OCI-LY1 (cell line): ENCODE measurements around the gene TCF25.

ENCODE experiments used
- H2AFZ ChIP-seq: fragments of 200-600 bp; sonication (generic), shearing (Covaris generic); 2 replicates; pipeline ENCODE4 v1.6.0; 2014; ENCODE audit warnings: antibody characterized with exemption, mild to moderate bottlenecking, low read length
- H3F3A ChIP-seq: fragments of 200-600 bp; sonication (generic), shearing (Covaris generic); 2 replicates; pipeline ENCODE4 v1.6.0; 2014; ENCODE audit warnings: mild to moderate bottlenecking, antibody characterized with exemption, low read length, moderate library complexity; ENCODE audit not compliant: insufficient read depth
- H3K27ac ChIP-seq: fragments of 200-600 bp; sonication (generic); 2 replicates; pipeline ENCODE4 v1.5.1; 2014; ENCODE audit warnings: low read length, mixed run types, mild to moderate bottlenecking, low read depth; ENCODE audit not compliant: poor library complexity, severe bottlenecking
- H3K27me3 ChIP-seq: fragments of 200-600 bp; sonication (generic); 2 replicates; pipeline ENCODE4 v1.6.0; 2014; ENCODE audit warnings: antibody characterized with exemption, mild to moderate bottlenecking, low read length, moderate library complexity; ENCODE audit not compliant: insufficient read depth
- H3K36me3 ChIP-seq: fragments of 200-600 bp; sonication (generic); 2 replicates; pipeline ENCODE4 v1.6.1; 2014; ENCODE audit warnings: mild to moderate bottlenecking, antibody characterized with exemption, low read length, moderate library complexity, mixed read lengths; ENCODE audit not compliant: insufficient read depth
- H3K4me1 ChIP-seq: fragments of 200-600 bp; sonication (generic); 2 replicates; pipeline ENCODE4 v1.5.1; 2014; ENCODE audit warnings: mild to moderate bottlenecking, low read length, moderate library complexity; ENCODE audit not compliant: insufficient read depth, severe bottlenecking
- H3K4me2 ChIP-seq: fragments of 200-600 bp; sonication (generic), shearing (Covaris generic); 2 replicates; pipeline ENCODE4 v1.6.1; 2014; ENCODE audit warnings: low read length
- H3K4me3 ChIP-seq: fragments of 200-600 bp; sonication (generic); 2 replicates; pipeline ENCODE4 v1.5.1; 2014; ENCODE audit warnings: low read length, low read depth, mild to moderate bottlenecking, mixed read lengths; ENCODE audit not compliant: poor library complexity, severe bottlenecking
- H3K79me2 ChIP-seq: fragments of 200-600 bp; shearing (Covaris generic); 2 replicates; pipeline ENCODE4 v1.6.1; 2016; ENCODE audit warnings: mixed run types, low read length, mixed read lengths; ENCODE audit not compliant: insufficient read depth
- H3K9ac ChIP-seq: fragments of 200-600 bp; sonication (generic), shearing (Covaris generic); 2 replicates; pipeline ENCODE4 v1.6.1; 2014; ENCODE audit warnings: mild to moderate bottlenecking, low read length, mixed read lengths
- H3K9me2 ChIP-seq: fragments of 200-600 bp; sonication (generic), shearing (Covaris generic); 2 replicates; pipeline ENCODE4 v1.6.1; 2014; ENCODE audit warnings: low read depth, mild to moderate bottlenecking, low read length, mixed read lengths
- H3K9me3 ChIP-seq: fragments of 200-600 bp; shearing (Covaris generic); 2 replicates; pipeline ENCODE4 v1.6.1; 2014; ENCODE audit warnings: low read length, mixed read lengths
- H4K20me1 ChIP-seq: fragments of 200-600 bp; sonication (generic), shearing (Covaris generic); 2 replicates; pipeline ENCODE4 v1.6.0; 2016; ENCODE audit warnings: mild to moderate bottlenecking, low read length; ENCODE audit not compliant: insufficient read depth
- EZH2 ChIP-seq: fragments of 200-600 bp; sonication (generic), shearing (Covaris generic); IDR thresholded peaks from 2 replicates; pipeline ENCODE4 v1.8.0; 2017; ENCODE audit warnings: borderline replicate concordance, mixed run types, mild to moderate bottlenecking, antibody characterized with exemption, low read length, moderate library complexity, mixed read lengths
- TF ChIP-seq, protein P1 (sequence below): fragments of 200-600 bp; sonication (generic), shearing (Covaris generic); IDR thresholded peaks from 2 replicates; pipeline ENCODE4 v1.5.1; 2017; ENCODE audit warnings: mild to moderate bottlenecking, antibody characterized with exemption, low read length, moderate library complexity, mixed read lengths

Gene TCF25

DNA sequence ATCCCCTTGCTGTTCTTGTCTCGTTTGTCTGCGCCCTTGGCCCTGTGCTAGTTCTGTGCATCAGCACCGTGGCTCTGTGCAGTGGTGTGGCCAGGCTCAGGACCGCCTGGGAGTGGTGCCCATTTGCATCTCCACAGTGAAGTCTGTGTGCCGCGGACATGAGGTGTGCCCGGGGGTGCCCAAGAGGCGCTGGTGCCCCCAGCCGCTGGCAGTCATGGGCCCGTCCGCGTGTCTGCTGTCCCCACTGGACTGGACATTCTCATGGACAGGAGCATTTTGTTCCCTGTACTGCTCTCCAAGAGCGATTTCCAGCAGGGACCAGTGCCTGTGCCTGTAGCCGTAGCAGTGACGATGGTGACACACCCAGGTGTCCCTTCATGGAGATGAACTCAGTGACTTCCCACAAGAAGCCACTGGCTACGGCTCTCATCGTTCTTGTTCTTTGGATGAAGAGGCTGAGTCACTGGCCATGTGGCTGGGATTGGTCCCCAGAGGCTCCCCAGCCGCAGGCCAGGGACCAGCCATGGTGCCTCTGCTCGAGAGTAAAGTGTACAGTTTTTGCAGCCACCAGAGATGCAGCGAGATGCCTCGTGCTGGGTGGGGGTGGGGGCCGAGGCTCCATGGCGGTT is 32.2 kb downstream of the TCF25 start:
- Histone ChIP-seq H3K4me2 (no peak overlapping the region), H3K4me1 (peaks cover 17% of the 10 kb centered on the region), H3K4me3 (no peak overlapping the region), H3K9ac (no peak overlapping the region), H3K27me3 (no peaks in the 10 kb centered on the region), H4K20me1 (no peaks in the 10 kb centered on the region), H2AFZ (no peak overlapping the region), H3K36me3 (peaks cover 74% of the 10 kb centered on the region), H3K9me3 (no peaks in the 10 kb centered on the region), H3K9me2 (no peaks in the 10 kb centered on the region), H3F3A (no peaks in the 10 kb centered on the region), H3K79me2 (no peaks in the 10 kb centered on the region), H3K27ac (no peak overlapping the region)
- TF ChIP-seq EZH2 = no peak
- TF ChIP-seq, protein P1, sequence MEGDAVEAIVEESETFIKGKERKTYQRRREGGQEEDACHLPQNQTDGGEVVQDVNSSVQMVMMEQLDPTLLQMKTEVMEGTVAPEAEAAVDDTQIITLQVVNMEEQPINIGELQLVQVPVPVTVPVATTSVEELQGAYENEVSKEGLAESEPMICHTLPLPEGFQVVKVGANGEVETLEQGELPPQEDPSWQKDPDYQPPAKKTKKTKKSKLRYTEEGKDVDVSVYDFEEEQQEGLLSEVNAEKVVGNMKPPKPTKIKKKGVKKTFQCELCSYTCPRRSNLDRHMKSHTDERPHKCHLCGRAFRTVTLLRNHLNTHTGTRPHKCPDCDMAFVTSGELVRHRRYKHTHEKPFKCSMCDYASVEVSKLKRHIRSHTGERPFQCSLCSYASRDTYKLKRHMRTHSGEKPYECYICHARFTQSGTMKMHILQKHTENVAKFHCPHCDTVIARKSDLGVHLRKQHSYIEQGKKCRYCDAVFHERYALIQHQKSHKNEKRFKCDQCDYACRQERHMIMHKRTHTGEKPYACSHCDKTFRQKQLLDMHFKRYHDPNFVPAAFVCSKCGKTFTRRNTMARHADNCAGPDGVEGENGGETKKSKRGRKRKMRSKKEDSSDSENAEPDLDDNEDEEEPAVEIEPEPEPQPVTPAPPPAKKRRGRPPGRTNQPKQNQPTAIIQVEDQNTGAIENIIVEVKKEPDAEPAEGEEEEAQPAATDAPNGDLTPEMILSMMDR = no peak

GRCh38 chr16:89906140-89907025 is 33.0 kb downstream of the TCF25 start:
- Histone ChIP-seq H3K9me2 (no peaks in the 10 kb centered on the region), H3K4me1 (peaks cover 17% of the 10 kb centered on the region), H3K79me2 (no peaks in the 10 kb centered on the region), H3K4me3 (no peak overlapping the region), H3K27ac (no peak overlapping the region), H3F3A (no peaks in the 10 kb centered on the region), H3K9me3 (no peaks in the 10 kb centered on the region), H4K20me1 (no peaks in the 10 kb centered on the region), H3K36me3 (peaks cover 76% of the 10 kb centered on the region), H2AFZ (no peak overlapping the region), H3K27me3 (no peaks in the 10 kb centered on the region), H3K9ac (no peak overlapping the region), H3K4me2 (no peak overlapping the region)
- TF ChIP-seq EZH2 = no peak
- TF ChIP-seq, protein P1 = no peak

DNA sequence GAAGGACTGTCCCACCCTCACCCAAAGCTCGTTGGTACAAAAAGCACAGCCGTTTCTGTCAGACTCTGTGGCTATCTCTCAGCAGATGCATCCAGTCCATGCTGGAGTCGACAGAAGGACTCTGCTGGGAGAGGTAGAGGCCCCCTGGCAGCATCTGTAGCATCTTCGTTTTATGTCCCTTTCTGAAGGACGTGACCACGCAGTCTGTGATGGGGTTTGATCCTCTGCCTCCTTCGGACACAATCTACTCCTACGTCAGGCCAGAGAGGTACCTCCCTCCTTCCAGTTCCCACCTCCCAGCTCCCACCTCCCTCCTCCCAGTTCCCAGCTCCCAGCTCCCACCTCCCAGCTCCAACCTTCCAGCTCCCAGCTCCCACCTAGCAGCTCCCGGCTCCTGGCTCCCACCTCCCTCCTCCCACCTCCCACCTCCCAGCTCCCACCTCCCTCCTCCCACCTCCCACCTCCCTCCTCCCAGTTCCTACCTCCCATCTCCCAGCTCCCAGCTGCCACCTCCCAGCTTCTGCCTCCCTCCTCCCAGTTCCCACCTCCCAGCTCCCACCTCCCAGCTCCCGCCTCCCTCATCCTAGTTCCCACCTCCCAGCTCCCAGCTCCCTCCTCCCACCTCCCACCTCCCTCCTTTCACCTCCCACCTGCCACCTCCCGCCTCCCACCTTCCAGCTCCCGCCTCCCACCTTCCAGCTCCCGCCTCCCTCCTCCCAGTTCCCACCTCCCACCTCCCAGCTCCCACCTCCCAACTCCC is 33.8 kb downstream of the TCF25 start:
- Histone ChIP-seq H3K4me2 (no peak overlapping the region), H3F3A (no peaks in the 10 kb centered on the region), H3K36me3 (peaks cover 80% of the 10 kb centered on the region), H3K27ac (no peak overlapping the region), H3K9ac (no peak overlapping the region), H2AFZ (no peak overlapping the region), H3K27me3 (no peaks in the 10 kb centered on the region), H3K79me2 (no peaks in the 10 kb centered on the region), H3K4me3 (no peak overlapping the region), H4K20me1 (no peaks in the 10 kb centered on the region), H3K4me1 (peaks cover 17% of the 10 kb centered on the region), H3K9me2 (no peaks in the 10 kb centered on the region), H3K9me3 (no peaks in the 10 kb centered on the region)
- TF ChIP-seq, protein P1 = no peak
- TF ChIP-seq EZH2 = no peak
